Frontal cortex (tissue), 4 donors: Measurements from ENCODE around the gene TTLL10. TPM values are rescaled to one million over a fixed set of nuclear protein-coding genes. Genes with fewer than 3 reads are reported as not detected.
A peak's percentile ranks its signal among the peaks of the same experiment; 100 is the strongest.

Source experiments
- DNase-seq, 2 donors: peaks; one replicate each; pipeline ENCODE4 v3.0.0; 2012; ENCODE audit warnings: low spot score in 2 of 2
- FAIRE-seq: peaks from 2 replicates; lab custom pipeline; 2012; peaks lifted over from hg19 to GRCh38; lab: Jason Lieb, UNC
- total RNA-seq: library from RNA; depleted of rRNA; stranded (reverse); fragments of >200 nt; gene quantifications from one replicate; pipeline ENCODE4 v1.2.3, GENCODE V29; 2014
- donor health status: control.
- donor health status: control.
- donor health status: control.

Gene TTLL10
- total RNA-seq, 1 donor from 2014 or later: not detected

DNA sequence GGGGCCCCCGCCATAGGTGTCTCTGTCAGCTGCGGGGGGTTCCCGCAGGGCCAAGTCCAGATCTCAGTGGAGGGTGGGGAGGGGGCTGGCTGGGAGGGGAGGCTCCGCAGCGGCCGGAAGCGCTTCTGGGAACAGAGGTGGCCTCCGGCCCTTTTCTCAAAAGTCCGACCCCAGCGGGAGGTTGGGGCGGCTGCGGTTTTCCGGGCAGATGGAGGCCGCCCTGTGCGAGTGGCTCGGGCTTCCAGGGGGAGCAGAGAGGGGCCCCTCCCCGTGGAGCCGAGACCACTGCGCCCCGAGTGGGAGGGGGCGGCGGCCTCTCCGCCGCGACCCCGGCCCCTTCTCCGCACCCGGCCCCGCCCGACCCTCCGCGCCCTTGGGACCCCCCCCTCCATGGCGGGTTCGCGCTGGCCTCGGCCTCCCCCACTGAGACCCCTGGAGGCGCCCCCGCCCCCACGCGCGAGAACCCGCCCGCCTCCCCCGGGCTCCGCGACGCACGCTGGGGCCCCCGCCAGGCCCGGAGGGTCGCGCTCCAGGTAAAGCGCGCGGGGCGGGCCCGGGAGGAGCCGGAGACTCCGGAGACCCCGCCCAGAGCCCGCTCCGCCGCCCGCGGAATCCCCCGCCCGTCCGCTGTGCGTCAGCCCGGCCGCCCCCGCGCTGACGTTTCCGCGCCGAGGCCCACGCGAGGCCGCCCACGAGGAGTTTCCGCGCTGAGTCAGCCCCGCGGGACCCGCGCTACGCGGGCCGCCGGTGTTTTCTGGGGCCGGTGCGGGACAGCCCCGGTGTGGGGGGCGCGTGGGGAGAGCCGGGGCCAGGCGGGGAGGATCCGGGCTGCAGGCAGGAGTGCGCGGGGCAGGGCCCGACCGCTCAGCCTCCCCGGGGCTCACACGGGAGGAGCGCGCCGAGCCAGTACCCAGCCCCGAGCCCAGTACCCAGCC lies 27.5 kb downstream of the TTLL10 start:
- DNase-seq (peak in 1 of 2 donors; percentile 96), FAIRE-seq (no peak)

DNA sequence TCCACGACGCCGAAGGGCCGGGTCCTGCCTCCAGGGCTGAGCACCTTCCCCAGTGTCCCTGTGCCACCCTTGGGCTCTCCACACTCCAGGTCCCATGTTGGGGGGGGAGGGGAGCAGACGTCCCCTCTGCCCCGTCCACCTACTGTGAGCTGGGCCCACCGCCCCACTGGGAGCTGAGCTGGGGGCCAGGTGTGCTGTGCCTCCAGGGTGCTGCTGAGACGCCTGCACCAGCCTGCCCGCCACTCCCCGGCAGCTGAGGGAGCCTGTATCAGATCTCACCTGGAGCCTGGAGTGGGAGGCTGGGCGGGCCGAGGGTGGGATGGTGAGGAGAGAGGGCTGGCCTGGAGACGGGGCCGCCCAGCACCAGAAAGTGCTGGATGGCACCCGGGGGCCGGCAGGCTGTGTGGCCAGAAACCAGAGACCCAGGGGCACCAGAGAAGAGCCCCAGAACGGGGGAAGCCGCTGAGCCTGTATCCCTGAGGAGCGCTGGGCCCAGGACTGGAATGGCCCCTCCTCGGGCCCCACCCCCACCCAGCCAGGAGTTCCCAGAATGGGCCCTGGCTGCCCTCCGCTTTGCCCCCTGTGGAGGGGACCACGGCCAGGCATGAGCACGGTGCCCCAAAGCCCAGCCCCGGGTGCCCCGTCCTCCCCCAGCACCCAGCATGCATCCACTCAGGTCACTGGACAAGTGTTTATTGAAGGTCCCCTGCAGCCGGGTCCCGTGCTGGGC lies 29.3 kb downstream of the TTLL10 start:
- FAIRE-seq: no peak
- DNase-seq: no peak

DNA sequence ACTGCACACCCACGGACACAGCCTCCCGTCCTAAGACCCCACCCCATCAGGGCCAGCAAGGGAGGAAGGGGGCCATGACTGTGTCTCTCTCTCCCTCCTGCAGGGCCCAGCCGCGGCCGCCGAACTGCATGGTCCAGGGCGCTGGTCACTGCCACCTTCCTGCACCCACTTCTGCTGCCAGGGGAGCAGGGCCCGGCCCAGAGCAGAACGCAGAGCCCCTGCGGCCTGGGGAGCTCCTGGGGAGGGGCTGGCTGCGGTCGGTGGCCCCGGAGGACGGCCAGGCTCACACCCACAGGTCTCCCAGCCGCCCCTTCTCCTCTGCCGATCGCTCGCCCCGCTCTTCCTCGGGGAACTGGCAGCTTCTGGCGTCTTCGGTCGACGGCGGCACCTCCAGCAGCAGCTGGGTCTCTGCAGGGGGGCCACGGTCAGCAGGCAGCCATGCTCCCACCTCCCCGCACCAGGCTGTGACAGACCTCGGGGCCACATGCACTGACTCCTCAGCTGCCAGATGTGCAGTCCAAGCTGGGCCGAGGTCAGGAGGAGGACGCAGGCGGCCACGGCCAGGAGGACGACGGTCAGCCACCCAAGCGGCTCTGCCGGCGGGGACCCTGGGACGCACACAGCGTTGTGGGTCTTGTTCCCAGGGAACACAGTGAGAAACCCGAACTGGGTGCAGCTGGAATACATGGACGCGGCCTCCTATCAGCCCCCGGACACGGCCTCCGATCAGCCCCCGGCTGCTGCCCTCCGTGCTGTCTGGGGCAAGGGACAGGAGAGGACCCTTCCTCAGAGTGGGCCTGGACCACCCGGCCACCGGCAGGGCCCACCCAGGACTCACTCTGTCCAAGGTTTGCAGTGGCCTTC lies 30.1 kb downstream of the TTLL10 start:
- DNase-seq: no peak
- no peak for FAIRE-seq

DNA sequence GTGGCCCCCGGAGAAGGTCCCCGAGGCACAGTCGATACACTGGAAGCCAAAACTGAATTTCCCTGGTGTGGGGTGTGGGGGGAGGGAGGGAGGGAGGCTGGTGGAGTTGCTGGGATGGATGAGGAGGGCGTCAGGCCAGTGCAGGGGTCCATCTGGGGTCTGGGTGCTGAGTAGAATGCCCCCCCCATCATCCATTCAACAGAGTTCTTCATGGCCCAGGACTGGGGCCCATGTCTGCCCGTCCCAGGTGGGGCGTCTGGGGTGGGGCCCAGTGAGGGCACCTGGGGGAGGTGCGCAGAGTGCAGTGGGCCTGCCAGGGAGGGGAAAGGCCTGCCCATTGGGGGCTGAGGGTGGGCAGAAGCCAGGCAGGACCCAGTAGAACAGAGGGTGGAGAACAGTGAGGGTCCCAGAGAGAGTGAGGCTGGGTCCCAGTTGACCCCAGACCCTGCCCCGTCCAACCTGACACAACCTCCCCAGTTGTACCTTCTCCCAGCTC lies 30.8 kb downstream of the TTLL10 start:
- no peak for DNase-seq
- no peak for FAIRE-seq

DNA sequence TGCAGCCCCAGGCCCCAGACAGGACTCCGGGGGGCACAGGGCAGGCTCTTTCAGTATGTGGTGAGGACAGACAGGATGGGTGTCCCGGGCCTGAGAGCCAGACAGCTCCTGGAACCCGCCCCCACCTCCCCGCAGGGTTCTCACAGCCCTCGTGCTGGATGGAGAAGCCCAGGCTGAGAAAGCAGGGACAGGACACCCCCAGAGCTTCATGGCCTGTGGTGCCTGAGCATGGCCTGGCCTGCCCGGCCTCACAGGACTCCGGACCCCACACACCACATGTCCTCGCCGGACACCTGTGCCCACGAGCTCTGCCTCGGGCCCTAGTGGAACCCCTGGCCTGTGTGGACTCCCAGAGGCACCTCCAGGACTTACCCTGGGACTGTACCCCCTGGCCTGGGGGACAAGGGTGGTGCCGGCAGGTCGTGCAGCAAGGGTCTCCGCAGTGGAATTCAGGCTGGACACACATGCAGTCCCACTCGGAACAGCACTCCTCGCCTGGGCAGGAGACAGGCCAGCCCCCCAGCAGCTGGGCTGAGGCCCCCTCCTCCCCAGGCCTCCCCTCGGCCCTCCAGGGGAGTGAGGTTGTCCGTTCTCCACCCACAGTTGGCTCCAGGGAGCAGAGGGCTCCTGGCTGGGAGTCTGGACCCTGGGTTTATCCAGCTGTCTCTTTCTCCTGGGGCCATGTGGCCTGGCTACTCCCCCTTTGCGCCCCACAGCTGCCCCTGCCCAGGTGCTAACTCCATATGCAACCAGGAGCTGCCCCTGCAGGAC lies 31.5 kb downstream of the TTLL10 start:
- FAIRE-seq (no peak), DNase-seq (no peak)

DNA sequence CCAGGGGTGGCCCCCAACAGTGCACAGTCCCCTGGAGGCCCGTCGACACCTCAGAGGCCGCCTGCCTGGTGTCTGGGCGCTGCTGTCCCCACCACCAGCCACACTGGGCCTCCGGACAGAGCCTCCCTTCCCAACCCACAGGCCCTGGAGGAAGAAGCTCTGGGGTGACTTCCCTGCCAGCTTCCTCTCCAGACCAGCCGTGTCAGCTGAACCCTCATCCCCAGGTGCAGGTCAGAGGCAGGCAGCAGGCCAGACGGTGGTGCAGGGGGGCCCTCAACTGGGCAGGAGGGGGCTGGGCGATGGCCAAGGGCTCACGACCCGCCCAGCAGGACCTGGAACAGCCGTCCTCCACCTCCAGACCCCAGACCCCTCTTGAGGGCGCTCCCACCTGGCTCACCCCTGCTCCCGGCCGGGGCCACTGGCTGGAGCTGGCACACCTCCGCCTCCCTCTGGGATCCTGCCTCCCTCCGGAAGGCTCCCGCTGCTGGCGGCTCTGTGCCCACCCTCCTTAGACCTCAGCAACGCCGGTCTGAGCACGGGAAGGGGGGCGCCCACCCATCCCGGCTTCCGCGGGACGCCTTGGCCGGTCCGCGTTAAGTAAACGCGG lies 32.2 kb downstream of the TTLL10 start:
- FAIRE-seq: no peak
- DNase-seq: no peak

DNA sequence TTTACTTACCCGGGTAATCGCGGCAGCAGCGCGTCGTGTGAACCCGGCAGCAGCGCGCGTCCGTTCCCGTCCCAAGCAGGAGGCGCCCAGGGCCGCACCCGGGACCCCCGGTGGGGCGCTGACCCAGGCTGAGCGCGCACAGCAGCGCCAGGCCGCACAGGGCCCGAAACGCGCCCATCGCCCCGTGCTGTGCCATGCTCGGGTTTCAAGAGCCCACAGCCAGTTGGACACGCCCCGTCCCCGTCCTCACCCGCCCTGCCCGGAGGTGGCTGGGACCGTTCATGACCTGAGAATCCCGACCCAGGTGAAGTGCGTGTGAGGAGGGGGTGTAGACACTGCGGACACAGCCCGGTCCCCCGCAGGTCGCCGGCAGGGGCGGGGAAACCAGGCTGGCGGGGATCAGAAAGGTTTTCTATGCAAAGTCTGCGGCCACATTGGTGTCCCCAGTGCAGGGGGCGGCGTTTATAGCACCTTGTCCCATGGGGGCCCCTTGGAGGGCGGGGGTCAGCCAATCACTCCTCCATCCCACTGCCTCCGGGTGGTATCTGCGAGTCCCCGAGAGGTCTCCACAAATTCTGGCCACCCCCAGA lies 32.8 kb downstream of the TTLL10 start, which contains the start of gene TNFRSF18:
TSS of gene TNFRSF18 (minus strand) at position 217 of the 590 bp plus-strand sequence. CDS start at position 196, 21 bp downstream.
- DNase-seq (no peak), FAIRE-seq (no peak)

DNA sequence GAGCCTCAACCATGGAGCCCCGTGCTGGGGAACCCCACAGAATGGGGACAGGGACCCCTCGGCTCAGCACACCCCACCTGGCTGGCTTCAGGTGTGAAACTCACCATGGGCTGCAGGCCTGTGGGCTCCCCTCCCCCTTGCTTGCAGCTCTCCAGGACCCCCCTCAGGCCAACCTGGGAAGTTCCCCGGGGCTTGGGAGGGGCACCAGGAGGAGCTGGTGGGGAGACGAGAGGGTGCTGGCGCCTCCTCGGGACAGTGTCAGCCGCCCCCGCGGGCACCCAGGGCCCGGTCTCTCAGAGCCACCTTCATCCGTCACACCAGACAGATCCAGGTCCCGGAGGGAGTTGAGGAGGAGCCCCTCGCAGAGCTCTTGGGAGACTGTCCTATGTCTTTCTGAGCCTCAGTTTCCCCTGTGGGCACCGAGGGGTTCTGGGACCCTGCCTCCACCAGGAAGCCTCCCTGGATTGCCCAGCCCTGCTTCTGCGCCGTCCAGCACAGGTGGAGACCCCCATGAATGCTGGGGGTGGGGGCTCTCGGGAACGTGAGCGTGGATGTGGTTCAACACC lies 33.4 kb downstream of the TTLL10 start:
- DNase-seq: no peak
- FAIRE-seq: no peak

DNA sequence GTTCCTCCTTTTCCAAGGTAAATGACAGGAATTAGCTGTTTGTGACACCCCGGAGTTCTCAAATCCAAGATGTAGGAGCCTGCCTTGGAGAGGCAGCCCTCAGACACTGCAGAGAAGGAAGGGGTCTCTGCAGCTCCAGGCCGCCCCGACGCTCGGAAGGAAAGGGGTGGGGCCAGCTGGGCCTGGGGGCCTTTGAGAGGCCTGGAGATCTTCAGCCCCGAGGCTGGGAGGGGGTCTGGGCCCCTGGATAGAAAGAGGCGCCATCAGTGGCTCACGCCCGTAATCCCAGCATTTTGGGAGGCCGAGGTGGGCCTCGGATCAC lies 33.9 kb downstream of the TTLL10 start:
- FAIRE-seq (no peak), DNase-seq (no peak)

DNA sequence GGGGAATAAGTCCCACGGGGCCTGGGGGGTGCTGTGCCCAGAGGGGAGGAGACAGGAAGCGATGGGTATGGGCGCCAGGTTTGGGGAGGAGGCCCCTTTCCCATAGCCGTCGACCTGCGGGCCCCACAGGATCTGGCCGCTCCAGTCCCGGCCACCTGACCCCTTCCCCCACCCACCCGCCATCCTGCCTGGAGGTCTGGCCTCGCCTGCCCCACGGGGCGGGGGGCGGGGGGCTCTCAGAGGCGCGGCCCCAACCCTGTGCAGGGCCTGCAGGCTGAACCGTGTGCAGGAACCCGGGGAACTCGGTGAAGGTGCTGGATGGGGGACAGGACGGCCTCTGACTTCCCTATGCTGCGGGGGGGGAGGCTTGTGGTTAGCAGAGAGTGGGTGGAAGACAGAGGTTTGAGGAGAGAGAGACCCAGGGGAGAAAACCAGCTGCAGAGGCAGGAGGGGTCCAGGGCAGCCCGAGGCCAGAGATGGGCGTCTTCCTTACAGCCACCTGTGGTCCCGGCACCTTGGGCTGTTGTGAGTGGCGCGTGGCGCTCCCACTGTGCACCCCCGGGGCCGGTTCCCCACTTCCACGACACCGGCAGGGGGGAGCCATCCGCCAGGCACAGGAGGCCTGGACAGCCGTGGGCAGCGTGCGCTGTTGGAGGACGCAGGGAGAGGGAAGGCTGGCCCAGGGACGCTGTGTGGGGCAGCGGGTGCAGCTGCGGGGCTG lies 35.2 kb downstream of the TTLL10 start:
- no peak for DNase-seq

DNA sequence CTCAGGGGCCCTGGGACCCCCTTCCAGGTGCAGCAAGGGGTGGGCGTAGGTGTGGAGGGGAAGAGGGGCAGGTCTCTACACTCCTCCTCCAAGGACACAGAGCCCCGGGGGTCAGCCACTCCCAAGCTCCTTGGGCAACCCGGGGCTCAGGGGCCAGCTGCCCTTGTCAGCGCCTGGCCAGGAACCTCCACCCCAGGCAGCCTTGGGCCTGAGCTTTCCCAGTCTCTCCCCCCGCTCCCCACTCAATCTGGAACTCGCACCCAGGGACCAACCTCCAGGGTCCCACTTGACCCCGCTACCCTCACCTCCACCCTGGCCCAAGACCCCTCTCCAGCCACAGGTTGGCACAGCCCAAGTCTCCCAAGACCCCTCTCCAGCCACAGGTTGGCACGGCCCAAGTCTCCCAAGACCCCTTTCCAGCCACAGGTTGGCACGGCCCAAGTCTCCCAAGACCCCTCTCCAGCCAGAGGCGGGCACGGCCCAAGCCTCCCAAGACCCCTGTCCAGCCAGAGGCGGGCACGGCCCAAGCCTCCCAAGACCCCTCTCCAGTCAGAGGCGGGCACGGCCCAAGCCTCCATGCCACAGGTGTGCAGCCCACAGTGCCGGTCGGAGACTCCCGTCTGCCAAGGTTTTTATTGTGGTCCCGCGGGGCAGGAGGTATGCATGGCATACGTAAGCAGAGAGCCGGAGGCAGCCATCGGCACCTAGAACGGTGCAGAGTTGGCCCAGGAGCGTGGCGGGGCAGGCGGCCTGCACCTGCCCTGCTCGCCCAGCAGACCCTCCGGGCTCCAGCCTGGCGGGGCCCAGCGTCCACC lies 37.3 kb downstream of the TTLL10 start:
- DNase-seq (no peak), FAIRE-seq (no peak)

More for the DNA sequence above, 35.2 kb downstream of the TTLL10 start:
- FAIRE-seq: no peak

DNA sequence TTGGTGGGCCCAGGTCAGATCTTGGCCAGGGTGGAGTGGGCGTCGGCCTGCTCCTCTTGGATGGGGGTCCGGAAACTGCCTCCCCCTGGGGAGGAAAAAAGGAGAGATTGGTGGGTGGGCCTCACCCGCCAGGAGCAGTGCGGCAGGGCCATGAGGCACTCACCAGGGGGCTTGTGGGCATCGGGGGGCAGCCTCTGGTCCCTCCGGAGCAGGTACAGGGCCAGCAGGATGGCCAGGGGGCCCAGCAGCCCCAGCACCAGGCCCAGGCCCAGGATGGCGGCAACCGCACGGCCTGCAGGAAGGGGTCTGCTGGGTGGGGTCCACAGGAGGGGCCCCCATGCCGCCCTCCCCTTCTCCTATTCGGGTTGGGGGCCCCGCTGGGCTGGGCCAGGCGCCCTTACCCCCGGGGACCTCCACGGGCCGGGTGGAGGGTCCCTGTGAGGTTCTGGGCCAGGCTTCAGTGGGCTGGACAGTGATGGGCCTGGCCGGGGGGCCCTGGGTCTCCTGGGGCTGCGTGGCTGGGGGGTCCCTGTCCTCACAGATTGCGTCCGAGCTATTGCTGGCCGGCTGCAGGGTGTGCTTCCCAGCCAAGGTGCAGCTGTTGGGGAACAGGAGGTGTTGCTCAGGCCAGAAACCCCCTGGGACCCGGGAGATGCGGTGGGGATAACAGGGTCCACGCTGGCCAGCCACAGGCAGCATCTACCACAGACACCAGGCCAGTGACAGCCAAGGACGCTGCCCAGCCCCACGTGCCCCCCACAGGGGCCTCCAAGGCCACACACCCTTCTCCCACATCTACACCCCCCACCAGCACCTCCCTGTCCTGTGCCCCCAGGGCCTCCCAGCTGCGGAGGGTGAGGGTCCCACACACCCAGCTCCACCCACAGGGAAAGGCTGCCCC lies 38.1 kb downstream of the TTLL10 start:
- FAIRE-seq (no peak), DNase-seq (no peak)

DNA sequence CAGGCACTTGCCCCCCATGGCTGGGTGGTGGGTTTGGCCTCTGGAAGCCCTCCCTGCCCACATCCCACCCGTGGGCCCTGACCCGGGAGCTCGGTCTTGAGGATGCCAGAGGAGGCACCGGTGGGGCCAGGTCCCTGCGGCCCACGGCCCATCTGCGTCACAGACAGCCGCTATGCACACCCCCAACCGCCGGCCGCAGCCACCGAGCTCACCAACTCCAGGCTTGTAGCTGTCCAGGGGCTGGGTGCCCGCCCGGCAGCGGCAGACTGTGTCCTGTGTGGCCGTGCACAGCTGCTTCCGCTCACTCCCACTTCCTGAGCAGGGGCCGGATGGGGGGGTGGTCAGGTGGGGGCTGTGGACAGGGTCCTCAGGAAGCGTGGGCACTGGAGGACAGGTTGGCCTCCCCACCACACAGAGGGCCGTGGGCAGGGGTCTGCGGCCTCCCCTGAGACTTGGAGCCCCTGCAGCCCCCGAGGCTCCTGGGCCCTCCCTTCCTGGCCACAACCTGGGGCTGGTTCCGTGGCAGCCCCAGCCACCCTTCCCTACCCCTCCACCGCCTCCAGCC lies 39.2 kb downstream of the TTLL10 start:
- no peak for FAIRE-seq
- DNase-seq: no peak

DNA sequence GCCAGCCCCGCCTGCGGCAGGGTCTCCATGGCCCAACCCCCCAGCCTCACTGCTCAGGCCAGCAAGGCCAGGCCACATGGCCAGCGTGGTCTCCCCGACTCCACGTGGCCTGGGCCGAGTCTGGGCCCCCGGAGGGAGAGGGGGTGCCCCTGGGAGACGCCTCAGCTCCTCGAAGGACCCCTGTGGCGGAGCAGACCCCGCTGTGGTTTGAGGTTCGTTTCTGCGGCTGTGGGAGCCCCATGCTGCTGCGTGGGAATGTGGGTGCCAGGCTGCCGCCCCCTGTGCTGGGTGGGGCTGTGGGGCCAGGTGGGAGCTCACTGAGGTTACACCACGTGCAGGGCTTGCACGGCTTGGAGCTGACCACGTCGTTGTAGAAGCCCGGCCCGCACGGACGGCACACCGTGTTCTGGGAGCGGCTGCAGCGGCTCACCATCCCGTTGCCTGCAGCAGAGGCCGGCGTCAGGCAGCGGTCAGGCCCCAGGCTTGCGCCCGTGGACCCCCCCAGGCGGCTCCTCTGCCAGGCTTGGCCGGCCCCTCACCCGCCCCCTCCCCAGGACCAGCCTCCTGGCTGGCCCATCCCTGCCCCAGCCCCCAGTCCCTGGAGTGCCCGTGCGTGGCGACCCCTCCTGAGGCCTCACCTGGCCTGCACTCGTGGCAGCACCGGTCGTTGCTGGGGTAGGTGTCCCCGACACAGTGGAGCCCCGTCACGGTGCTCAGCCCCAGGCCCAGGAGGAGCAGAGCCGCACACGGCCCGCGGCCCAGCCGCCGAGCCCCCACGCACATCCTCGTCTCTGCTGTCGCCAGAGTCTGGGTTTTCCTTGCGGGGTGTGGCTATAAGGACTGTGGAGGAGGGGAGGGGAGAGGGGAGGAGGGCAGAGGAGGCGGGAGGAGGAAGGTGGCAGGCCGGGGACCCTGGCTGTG lies 39.9 kb downstream of the TTLL10 start, which contains the start of gene TNFRSF4:
TSS of gene TNFRSF4 (minus strand) at position 809 of the 921 bp plus-strand sequence. CDS start at position 783, 26 bp downstream.
- FAIRE-seq: no peak
- no peak for DNase-seq
